Measurements from ENCODE around the gene RBBP8.
"Not testable (repeated sequence)": the region's sequence is repeated elsewhere in the genome, so short reads cannot be mapped to it uniquely, and the experiment has no call there.

The RBBP8 gene

DNA sequence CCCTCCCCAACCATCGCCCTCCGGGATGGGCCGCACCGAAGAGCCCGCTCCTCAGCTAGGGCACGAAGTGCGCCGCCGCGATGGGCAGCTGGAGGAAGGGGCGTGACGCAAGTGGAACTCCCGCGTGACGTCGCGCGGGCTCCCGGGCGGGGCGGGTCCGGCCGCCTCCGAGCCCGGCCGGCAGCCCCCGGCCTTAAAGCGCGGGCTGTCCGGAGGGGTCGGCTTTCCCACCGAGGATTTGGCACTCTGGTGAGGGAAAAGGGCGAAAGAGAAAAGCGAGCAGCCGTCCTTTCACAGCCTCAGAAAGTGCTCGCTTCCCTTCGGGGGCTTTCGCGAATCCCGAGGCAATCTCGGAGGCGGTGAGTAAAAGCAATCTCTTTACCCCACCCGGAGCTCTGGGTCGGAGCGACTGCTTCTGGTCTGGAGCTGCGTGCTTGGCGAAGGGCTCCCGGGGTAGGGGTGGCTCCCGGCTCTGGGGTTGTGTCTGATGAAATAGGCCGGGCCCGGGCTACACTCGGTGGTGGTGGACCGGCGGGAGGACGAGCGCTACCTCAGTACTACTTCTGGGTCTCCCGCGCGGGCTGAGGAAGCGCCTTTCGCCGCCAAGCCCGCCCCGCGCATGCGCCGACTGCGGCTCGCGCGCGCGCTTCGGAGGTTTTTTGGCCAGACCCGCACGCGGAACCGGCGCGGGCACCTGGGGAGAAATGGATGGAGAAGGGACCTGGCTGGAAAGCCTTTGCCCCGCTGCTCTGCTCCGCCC, at the start of gene RBBP8:
TSS of gene RBBP8 (plus strand) at position 123 of the 760 bp plus-strand sequence. CDS start 3,524 bp downstream, outside the sequence.
- peak; percentile 56 to 69 for DNase-seq (ENCODE audit: low read depth in 1 of 2, low spot score in 1 of 2)

DNA sequence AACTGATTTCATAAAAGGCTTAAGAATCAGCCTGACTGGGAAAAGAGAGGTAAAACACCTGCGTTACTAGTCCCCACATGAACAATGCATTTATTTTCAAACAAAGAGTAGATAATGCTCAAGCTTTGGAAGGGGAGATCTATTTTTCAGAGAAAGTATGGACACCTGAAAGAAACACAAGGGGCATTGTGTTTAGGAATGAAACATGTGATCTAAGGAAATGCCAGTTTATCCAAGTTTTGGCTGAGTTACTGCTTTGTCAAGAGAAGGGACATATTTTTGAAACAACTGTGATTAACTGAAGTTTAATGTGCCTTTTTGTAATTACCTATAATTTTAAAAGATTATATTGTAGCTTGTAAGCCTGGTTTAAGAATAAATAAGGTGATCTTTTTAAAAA, 49.3 kb upstream of the RBBP8 start:
- no peak for DNase-seq (ENCODE audit: low read depth in 1 of 2, low spot score in 1 of 2)

DNA sequence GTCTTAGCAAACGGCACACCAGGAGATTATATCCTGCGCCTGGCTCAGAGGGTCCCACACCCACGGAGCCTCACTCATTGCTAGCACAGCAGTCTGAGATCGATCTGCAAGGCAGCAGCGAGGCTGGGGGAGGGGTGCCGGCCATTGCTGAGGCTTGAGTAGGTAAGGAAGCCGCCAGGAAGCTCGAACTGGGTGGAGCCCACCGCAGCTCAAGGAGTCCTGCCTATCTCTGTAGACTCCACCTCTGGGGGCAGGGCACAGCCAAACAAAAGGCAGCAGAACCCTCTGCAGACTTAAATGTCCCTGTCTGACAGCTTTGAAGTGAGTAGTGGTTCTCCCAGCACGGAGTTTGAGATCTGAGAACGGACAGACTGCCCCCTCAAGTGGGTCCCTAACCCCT, 47.4 kb upstream of the RBBP8 start:
- DNase-seq (ENCODE audit: low read depth in 1 of 2, low spot score in 1 of 2): not testable (repeated sequence)

DNA sequence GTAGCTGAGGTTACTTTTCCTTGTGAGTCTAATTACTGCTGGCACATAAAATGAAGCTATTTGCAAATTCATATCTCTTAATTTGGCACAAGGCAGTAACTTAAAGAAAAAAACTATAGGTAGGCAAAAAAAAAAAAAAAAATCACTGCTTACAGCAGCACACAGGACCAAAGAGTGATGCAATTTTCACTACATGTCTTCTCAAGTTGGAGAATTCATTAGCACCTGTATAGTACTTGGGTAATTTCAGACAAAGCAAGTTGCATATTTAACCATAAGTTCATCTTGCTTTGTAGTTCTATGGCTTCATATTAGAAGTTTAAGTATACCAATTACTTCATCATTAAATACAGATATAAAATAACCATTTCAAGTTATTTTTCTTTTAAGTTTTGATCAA, 33.7 kb upstream of the RBBP8 start:
- no peak for DNase-seq (ENCODE audit: low read depth in 1 of 2, low spot score in 1 of 2)

DNA sequence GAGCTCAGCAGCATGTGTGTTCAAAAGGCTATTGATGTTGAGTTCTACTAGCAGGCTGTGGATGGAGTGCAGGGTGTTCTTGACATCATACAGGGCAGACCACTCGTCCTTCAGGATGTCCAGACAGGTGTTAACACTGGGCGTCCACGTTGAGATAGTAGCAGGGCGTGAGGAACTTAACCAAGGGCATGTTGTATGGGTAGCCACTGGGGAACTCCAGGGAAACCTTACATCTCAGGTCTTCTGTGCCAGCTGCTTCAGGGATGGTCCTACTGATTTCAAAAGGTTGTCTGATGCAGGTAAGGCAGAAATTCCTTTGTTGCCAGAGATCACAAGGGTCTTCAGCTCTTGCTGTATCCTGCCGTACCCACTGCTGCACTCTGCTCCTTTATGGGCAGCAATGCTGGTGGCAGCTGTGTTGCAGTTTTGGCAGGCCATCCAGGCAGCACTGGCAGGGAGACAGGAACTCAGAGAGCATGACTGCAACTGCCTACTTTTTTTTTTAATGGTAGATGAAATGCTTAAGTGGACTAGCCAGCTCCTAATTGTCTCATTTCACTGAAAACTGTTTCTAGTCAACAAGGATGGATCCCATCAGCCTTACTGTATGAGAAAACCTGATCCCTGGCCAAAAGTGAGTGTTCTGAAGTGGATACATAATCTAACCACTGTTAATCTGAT, 32.4 kb upstream of the RBBP8 start:
- no peak for DNase-seq (ENCODE audit: low read depth in 1 of 2, low spot score in 1 of 2)

DNA sequence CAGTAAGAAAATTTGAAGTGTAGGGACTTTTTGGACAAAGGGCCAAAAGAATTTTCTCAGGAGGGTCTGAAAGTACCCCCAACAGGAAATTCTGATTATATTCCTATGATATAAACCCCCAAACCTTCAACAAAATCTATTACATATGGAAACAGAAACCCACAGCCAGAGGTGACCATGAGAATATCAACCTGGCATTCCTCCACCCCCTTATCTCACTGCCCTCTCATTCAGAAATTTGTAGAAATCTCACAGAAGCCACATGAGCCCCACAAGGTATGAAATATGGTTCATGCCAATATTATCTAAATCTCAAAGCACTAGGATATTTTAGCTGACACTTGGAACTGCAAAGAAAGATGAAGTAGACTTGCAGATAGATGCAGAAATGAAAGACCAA, 31.0 kb upstream of the RBBP8 start:
- DNase-seq (ENCODE audit: low read depth in 1 of 2, low spot score in 1 of 2): no peak

DNA sequence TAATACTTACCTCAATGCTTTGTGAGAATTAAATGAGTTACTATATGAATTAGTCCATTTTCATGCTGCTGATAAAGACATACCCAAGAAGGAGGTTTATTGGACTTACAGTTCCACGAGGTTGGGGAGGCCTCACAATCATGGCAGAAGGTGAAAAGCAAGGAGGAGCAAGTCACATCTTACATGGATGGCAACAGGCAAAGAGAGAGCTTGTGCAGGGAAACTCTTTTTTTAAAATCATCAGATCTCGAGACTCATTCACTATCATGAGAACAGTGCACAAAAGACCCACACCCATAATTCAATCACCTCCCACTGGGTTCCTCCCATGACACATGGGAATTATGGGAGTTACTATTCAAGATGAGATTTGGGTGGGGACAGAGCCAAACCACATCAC, 29.9 kb upstream of the RBBP8 start:
- not testable (repeated sequence) for DNase-seq (ENCODE audit: low read depth in 1 of 2, low spot score in 1 of 2)

DNA sequence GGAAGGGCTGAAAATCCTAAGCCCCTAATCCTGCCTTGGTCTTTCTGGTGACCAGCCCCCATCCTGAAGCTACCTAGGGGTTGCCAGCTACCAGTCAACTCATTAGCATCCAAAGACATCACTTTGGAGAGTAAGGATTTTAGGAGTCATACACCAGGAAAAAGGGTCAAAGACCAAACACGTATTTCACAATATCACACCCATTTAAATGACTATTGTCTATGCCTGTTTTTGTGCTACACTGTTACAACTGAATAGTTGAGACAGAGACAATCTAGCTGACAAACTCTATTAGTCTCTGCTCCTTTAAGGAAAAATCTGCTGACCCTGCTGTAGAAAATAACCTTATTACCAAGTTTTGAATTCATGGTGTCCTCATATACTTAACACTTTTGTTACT, 21.0 kb upstream of the RBBP8 start:
- no peak for DNase-seq (ENCODE audit: low read depth in 1 of 2, low spot score in 1 of 2)

DNA sequence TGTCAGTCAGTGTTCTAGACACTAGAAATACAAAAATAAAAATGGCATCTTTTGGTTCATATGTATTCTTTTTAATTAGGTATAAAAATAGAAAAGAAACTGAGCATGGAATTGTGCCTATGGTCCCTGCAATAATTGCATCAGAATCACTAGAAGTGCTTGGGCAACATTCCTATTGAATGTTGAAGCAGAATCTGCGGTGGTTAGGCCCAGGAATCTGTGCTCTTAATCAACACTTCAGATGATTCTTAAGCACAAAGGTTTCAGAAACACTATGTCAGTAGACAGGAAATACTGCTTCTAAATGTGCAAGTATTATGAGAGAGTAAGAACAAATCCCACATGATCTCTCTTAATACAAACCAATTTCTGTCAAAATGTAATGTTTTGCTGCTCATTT, 20.3 kb upstream of the RBBP8 start:
- no peak for DNase-seq (ENCODE audit: low read depth in 1 of 2, low spot score in 1 of 2)

DNA sequence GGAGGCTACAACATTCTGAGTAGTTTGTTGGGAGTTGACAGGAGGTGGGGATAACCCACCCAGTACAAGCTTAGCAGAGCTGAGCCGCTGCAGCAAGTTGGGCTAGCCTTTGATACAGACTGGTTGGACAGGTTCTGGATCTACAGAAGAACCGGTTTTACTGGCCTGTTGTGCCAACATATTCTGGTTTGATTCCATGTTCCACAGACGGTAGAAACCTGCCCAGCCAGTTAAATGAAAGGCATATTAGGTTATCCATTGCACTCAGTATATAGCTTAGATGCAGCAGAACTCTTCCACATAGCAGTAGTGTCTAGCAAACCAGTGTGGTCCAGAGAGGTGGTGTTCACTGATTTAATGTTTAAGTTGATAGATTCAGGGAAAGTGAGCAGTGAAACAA, 19.3 kb upstream of the RBBP8 start:
- DNase-seq (ENCODE audit: low read depth in 1 of 2, low spot score in 1 of 2): no peak

DNA sequence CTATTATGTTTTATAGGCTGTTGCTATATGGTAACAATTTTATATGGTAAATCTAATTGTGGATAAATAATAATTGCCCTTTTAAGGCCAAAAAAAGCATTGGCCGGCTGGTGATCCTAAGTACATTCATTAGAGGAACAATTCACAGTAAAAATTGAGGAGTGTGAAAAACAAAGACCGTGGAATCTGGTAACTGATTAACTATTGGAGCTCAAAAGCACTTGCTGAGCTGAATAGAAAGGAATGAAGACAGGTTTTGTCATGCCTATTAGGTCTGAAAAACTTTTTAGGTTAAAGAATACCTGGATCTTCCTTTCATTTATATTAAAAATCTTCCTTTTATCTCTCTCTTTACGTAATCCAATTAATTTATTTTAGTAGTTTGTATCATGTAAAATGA, 18.5 kb upstream of the RBBP8 start:
- no peak for DNase-seq (ENCODE audit: low read depth in 1 of 2, low spot score in 1 of 2)

DNA sequence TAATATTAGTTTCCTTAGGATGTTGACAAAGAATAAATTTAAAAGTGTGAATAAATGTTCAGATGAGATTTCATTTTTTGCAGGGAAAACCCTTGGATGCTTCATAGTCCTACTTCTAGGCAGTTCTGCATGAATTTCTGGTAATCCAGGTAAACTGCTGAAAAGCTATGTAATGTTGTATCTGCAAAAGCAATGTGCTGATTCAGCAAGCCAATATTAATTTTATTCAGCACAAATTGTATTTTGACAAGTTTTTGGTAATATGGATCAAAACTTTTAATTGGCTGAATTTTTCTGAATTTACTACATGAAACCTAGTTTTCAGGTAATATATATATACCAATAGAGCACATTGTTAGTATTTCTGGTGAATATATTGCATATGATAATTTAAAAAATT, 17.8 kb upstream of the RBBP8 start:
- no peak for DNase-seq (ENCODE audit: low read depth in 1 of 2, low spot score in 1 of 2)

DNA sequence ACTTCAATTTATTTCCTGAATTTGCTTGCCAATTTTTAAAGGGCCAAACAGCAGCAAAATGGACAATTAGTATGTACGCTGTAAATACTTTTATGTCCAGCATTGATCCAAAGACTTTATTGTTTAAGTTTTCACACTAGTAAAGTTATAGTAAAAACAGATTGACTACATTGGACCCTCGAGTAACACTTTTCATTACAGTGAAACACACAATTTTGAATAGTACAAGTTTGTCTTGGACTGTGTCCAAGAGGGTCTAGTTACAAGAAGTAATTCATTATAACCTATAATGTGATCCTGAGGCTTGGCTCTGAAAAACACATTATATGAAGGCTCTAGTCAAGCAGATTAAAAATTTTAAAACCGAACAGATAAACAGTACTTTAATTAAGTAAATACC, 11.4 kb upstream of the RBBP8 start:
- DNase-seq (ENCODE audit: low read depth in 1 of 2, low spot score in 1 of 2): no peak

DNA sequence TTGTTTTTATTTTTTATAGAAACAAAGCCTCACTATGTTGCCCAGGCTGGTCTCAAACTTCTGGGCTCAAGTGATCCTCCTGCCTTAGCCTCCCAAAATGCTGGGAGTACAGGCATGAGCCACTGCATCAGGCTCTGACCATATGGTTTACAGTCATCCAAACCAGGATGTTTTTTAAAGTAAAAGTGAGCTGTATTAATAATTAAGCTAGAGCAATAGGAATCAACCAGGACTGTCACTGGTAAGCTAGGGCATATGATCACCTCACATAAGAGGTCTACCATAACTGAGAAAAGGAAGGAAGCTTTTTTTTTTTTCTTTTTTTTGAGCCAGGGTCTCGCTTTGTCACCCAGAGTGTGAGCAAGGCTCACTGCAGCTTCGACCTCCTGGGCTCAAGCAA, 8.5 kb upstream of the RBBP8 start:
- no peak for DNase-seq (ENCODE audit: low read depth in 1 of 2, low spot score in 1 of 2)

DNA sequence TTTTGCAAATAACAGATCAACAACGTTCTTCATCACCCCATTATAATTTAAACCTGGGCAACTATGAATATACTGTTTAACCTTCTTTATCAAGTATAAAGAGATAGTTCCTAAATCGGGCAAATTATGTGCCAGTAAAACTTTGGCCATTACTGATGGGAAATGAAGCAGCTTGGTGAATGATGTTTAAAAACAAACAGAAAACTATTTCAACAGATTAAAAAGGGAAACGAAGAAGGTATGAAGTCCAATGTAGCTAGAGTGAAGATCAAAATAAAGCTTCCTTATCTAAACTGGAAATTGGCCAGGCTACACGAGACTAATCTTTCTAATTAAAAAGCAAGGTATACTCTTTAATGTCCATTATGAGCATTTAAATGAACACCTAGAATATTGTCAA, 6.7 kb upstream of the RBBP8 start:
- no peak for DNase-seq (ENCODE audit: low read depth in 1 of 2, low spot score in 1 of 2)

DNA sequence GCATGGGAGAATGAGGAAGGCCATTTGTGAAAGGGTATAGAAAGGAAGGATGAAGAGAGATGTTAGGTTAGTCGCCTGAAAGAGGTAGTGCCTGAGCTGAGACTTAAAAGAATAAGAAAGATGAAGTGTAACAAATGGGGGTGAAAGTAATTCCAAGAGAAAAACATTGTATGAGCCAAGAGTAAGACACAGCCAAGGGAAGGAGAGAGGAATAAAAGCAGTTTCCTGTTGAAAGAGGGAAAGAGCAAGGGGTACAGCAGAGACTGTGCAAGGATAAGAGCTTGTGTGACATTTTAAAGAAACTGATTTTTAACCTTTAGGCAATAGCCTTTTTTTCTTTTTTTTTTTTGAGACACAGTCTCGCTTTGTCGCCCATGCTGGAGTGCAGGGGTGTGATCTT, 4.8 kb upstream of the RBBP8 start:
- no peak for DNase-seq (ENCODE audit: low read depth in 1 of 2, low spot score in 1 of 2)

DNA sequence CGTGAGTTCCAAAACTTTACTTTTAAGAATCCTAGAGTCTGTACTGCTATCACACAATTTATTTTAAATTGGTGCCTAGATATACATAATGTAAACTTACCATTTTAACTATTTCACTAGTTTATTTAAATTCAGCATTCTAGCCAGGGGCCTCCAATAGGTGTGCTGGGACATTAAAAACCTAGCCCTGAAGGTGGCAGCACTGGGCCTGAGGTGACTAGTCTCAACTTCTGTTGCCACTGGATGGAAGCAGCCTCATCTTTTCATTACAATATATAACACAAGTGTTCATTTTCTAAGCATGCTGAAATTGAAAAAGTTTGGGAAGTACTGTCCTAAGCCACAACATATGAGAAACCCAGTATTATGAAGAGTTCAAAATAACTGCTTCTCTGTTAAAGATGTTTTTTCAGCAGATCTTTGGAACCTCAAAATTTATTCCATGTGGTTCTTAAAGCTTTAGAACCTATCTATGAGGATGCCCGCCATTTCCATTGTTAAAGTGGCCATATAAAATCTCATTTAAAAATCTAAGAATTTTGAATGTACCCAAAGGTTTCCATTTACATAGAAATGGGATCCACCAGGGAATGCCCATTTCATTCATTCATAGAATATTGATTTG, 2.9 kb upstream of the RBBP8 start:
- peak; percentile 54 to 57 for DNase-seq (ENCODE audit: low read depth in 1 of 2, low spot score in 1 of 2)

DNA sequence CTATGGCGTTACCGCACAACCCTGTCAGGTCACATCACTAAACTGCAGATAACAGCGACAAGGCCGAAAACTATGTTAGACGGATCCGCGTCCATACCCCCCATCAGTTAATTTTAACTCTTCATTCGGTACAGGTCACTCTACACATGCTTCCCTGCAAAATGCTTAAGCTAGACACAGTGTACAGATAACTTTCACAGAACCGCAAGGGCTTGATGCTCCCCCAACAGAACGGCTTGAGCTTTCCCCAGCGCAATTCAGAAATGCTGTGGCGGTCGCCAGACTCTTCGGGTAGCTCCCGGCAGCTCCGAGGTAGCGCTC, 283 bp upstream of the RBBP8 start:
- DNase-seq (ENCODE audit: low read depth in 1 of 2, low spot score in 1 of 2): no peak

DNA sequence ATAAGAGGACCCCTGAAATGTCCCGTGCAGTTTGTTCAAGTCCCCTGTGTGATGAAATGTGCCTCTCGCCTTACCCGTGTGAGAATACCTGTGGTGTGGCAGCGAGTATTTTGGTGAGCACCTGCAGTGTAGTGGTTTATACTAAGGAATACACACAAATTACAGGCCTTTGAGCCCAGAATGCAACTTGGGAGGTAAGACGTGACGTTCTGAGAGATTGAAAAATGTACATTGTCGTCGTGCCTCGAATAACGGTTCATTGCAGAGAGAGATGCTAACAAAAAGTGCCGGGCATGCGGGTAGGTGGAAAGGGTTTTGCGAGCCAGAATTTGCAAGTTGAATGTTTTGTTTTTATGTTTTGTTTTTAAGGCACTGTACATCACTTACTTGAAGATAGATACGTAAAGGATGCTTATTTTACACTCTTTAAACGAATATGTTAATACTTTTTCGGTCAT, 867 bp downstream of the RBBP8 start:
- DNase-seq (ENCODE audit: low read depth in 1 of 2, low spot score in 1 of 2): no peak

DNA sequence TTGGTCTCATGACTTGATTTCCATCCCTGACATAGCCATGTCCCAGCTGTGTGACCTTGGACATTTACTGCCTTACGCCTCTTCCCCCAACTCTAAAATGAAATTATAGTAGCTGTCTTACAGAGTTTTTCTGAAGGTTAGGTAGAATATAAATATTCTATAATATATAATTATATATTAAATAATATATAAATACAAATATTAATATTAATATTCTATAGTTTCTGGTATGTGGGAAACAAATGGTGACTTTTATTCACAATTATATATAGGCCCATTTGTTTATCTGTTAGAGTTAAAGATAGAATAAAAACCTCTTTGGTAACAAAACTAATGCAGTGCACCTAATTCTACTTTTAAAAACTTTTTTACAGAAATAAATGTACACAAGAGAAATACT, 1.7 kb downstream of the RBBP8 start:
- no peak for DNase-seq (ENCODE audit: low read depth in 1 of 2, low spot score in 1 of 2)

DNA sequence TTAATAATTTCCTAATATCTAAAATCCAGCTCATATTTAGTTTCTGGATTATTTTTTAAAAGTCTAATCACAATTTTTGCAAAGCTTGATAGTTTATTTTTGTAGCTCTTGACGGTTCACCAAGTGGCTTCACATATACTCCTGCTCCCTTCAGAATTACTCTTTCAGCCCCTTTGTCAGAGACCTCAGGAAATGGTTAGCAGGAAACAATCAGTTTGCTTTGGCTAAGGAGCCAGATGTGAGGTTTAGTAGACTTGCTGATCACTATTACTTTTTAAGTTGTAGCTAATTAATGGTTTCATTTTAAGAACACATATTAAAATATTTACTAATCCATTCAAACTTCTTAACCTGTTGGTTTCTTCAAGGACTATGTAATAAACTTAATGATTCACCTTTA, 2.3 kb downstream of the RBBP8 start:
- DNase-seq (ENCODE audit: low read depth in 1 of 2, low spot score in 1 of 2): no peak

DNA sequence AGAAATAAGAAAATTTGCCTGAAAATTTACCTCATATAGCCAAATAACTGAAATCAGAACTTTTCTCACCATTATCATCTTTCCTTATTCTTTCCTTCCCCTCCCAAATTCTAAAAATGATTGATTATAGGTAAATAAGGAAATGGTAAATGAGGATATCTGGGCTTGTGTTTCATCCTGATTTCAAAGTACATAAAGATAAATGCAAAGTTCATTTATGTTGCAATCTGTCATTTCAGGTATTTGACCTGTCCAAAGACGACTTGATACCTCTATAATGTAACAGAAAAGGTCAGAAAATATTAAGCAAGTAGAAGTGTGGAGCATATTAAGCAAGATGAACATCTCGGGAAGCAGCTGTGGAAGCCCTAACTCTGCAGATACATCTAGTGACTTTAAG, 3.4 kb downstream of the RBBP8 start:
- no peak for DNase-seq (ENCODE audit: low read depth in 1 of 2, low spot score in 1 of 2)

DNA sequence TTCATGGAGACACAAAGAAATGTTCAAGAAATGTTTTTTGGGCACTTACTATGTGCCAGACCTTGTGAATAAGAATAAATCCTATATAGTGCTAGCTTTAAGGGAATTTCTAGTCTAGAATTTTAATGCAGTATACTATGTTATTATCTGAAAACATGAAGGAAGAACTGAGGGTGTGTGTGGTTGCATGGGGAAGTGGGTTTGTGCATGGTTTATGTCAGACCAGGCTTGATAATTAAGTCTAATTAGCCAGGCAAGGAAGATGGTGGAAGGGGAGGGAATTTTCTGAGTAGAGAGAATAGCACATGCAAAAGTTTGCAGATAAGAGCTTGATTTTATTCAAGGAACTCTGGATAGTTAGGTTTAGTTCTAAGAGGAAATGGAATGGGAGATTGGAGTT, 6.5 kb downstream of the RBBP8 start:
- DNase-seq (ENCODE audit: low read depth in 1 of 2, low spot score in 1 of 2): no peak

Data from activated T-helper 1 cell treated with anti-CD3 and anti-CD28 coated beads, Interleukin-2, amount 50 U/mL, for 16 hours (primary cell).